Testis (tissue), 3 donors: ENCODE data around the gene TMEM151B. TPM values are rescaled to one million over a fixed set of nuclear protein-coding genes. Genes with fewer than 3 reads are reported as not detected.

Source experiments
- DNase-seq: peaks from one replicate; pipeline ENCODE4 v3.0.0-alpha.2; 2019
- H3K27ac ChIP-seq, 2 donors: fragments of 200-600 bp; sonication (generic); one replicate each; pipeline ENCODE4 v1.5.1; 2019
- H3K27me3 ChIP-seq: fragments of 200-600 bp; sonication (generic); one replicate; pipeline ENCODE4 v1.5.1; 2019
- H3K36me3 ChIP-seq: fragments of 200-600 bp; sonication (generic); one replicate; pipeline ENCODE4 v1.5.1; 2017; ENCODE audit warnings: low read depth; ENCODE audit errors: missing control alignments
- H3K4me1 ChIP-seq: fragments of 200-600 bp; sonication (generic); one replicate; pipeline ENCODE4 v1.5.1; 2019
- H3K4me3 ChIP-seq, 2 donors: fragments of 200-600 bp; sonication (generic); one replicate each; pipeline ENCODE4 v1.5.1; 2017 to 2019
- H3K9me3 ChIP-seq: fragments of 200-600 bp; sonication (generic); one replicate; pipeline ENCODE4 v1.5.1; 2017
- POLR2A ChIP-seq: fragments of 450-650 bp; IDR thresholded peaks from one replicate; pipeline ENCODE4 v1.6.1; 2017; ENCODE audit warnings: antibody characterized with exemption, mild to moderate bottlenecking, moderate library complexity
- WGBS, 2 donors: methylation state at CpG; one replicate each; pipeline ENCODE4 v1.1.5; 2018; 5-methylcytosine and 5-hydroxymethylcytosine counted together
- intact Hi-C: fragments of 100-400 bp; cut with DNase I; formaldehyde crosslinking; loops from one replicate; pipeline ENCODE4 v1.15.1; 2023; ENCODE audit warnings: low total_unique reads
- polyA plus RNA-seq: library from polyadenylated mRNA; stranded (reverse); fragments of 350-450 nt; fragmentation: Illumina TruSeq; extraction: RNeasy Lipid Tissue Mini Kit (QIAGEN cat#74804); gene quantifications from one replicate; pipeline ENCODE4 v1.2.3, GENCODE V29; 2014; ENCODE audit warnings: low read depth, low replicate concordance; ENCODE audit not compliant: insufficient read depth
- total RNA-seq, 2 donors: library from RNA; depleted of rRNA; stranded (reverse); fragments of >200 nt; gene quantifications; one replicate each; pipeline ENCODE4 v1.2.3, GENCODE V29; 2016
- TF ChIP-seq, protein P1 (sequence below), 3 experiments: fragments of 450-650 bp in 2 of 3; fragments of 200-600 bp in 1 of 3; sonication (generic) in 1 of 3; IDR thresholded peaks; one replicate each; pipeline ENCODE4 v1.5.1; 2016 to 2019; ENCODE audit warnings: antibody characterized with exemption in 3 of 3, mild to moderate bottlenecking in 2 of 3, moderate library complexity in 1 of 3

TMEM151B gene
- total and polyA plus RNA-seq, 3 donors from 2014 or later: 1.3 to 2.8 (median 1.6) TPM

DNA sequence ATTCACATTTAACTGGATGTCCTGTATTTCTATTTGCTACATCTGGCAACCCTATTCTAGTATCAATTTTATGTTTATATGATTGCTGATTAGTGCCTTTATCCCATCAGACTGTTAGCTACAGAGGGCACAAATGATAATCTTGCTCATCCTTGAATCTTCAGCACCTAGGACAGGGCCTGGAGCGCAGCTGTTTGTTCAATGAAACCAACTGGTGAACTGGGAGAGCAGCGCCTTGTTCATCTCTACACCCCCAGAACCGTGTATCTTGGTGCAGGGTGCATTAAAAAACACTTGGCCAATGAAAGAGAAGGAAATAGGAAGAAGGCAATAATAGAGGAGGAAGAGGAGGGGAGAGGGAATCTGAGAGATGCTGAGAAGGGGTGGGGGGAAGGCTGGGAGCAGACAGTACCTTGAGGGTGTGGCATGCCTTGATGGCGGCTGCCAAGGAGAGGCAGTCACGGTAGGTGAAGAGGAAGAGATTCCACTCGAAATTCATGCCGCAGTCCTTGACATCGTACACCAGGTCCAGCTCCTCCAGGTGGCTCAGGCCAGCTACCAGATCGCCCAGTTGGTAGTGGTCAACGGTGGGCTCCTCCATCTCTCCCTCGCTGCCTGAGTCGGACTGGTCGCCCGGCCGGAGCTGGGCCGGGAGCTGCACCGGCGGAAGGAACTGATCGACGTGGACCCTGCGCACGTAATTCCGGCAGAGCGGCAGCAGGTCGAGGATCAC lies 15.5 kb downstream of the TMEM151B start:
- TF ChIP-seq, protein P1, sequence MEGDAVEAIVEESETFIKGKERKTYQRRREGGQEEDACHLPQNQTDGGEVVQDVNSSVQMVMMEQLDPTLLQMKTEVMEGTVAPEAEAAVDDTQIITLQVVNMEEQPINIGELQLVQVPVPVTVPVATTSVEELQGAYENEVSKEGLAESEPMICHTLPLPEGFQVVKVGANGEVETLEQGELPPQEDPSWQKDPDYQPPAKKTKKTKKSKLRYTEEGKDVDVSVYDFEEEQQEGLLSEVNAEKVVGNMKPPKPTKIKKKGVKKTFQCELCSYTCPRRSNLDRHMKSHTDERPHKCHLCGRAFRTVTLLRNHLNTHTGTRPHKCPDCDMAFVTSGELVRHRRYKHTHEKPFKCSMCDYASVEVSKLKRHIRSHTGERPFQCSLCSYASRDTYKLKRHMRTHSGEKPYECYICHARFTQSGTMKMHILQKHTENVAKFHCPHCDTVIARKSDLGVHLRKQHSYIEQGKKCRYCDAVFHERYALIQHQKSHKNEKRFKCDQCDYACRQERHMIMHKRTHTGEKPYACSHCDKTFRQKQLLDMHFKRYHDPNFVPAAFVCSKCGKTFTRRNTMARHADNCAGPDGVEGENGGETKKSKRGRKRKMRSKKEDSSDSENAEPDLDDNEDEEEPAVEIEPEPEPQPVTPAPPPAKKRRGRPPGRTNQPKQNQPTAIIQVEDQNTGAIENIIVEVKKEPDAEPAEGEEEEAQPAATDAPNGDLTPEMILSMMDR (IDR thresholded peaks at IDR 0.05): no peak
- TF ChIP-seq POLR2A: no peak
- H3K27me3 ChIP-seq: no peaks in the 10 kb centered on the region
- intact Hi-C loops: no loop called here
- WGBS, 2 donors: 43 to 72% methylated on average over 5 to 25 of the region's 25 CpGs
- H3K4me3 ChIP-seq: peak overlapping the region in 1 of 2 donors; percentile 11
- H3K36me3 ChIP-seq: no peaks in the 10 kb centered on the region
- no peaks in the 10 kb centered on the region for H3K9me3 ChIP-seq
- no peak for DNase-seq
- no peak overlapping the region for H3K27ac ChIP-seq
- H3K4me1 ChIP-seq: no peaks in the 10 kb centered on the region

DNA sequence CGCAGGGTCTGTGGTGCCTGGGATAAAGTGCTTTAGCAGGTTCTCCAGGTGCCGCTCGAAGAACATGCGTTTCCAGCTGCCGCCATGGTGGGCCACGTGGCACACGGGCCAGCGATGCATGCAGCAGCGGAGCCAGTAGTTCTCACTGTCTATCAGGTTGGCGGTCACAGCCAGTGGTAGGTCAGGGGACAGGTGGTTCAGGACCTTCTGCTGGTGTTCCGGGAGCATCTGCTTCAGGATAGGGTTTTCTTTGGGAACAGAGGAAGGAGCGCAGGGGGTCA lies 16.0 kb downstream of the TMEM151B start:
- no peaks in the 10 kb centered on the region for H3K36me3 ChIP-seq
- no peak overlapping the region for H3K27ac ChIP-seq
- no peaks in the 10 kb centered on the region for H3K27me3 ChIP-seq
- peak overlapping the region in 1 of 2 donors; percentile 11 for H3K4me3 ChIP-seq
- H3K9me3 ChIP-seq: no peaks in the 10 kb centered on the region
- H3K4me1 ChIP-seq: no peaks in the 10 kb centered on the region
- WGBS, 2 donors: 65% methylated on average over 9 to 12 of the region's 12 CpGs
- intact Hi-C loops: no loop called here
- TF ChIP-seq, protein P1 (IDR thresholded peaks at IDR 0.05): no peak
- no peak for TF ChIP-seq POLR2A
- DNase-seq: no peak

DNA sequence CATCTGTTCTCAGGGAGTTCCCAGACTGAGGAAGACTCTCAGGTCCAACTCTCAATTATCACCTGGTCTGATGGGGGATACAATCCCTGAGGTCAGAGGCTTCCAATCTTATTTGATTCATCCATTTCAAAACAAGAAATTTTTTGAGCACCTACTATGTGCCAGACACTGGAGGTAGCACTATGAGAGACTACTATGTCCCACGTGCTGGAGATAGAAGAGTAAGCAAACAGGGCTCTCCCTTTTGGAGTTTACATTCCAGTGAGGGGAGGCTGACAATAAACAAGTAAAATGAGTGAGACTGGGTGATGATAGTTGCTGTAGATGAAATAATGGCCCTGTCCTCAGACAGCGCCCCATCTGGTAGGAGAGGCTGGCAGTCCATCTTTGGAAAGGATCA lies 16.5 kb downstream of the TMEM151B start:
- WGBS, 2 donors: 59 to 67% methylated on average over 2 of the region's 2 CpGs
- intact Hi-C loops: no loop called here

DNA sequence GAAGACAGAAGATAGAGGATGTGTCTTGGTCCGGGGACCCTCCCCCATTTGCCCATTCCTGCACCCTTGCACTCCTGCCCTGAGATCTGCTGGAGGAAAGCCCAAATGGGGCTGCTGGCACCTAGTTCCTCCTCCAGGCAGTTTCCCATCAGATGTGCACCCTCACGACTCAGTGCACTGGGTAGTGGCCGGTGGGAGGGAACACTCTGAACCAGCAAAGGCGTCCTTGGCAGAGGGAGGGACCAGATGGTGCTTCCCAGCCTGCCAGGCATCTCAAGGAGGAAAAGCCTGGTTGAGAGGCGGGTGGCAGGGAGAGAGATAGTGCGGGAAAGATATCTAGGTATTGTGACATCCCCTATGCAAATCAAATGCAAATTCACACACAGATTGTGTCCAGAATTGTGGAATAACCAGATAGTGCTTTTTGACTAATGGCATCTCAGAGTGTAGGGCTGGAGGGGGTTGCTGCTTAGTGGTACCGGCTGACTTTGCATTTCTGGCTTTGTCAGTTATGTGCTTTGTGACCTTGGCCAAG lies 19.5 kb downstream of the TMEM151B start:
- peak; percentile 33 for DNase-seq
- intact Hi-C loops: no loop called here
- no peaks in the 10 kb centered on the region for H3K27me3 ChIP-seq
- H3K36me3 ChIP-seq: no peaks in the 10 kb centered on the region
- no peaks in the 10 kb centered on the region for H3K4me1 ChIP-seq
- TF ChIP-seq POLR2A: no peak
- TF ChIP-seq, protein P1 (IDR thresholded peaks at IDR 0.05): no peak
- no peak overlapping the region for H3K27ac ChIP-seq
- no peak overlapping the region for H3K4me3 ChIP-seq
- H3K9me3 ChIP-seq: no peaks in the 10 kb centered on the region
- 48 to 52% methylated on average over 5 to 7 of the region's 7 CpGs for WGBS, 2 donors

More for the DNA sequence above, 16.5 kb downstream of the TMEM151B start:
- no peaks in the 10 kb centered on the region for H3K9me3 ChIP-seq
- TF ChIP-seq POLR2A: no peak
- TF ChIP-seq, protein P1 (IDR thresholded peaks at IDR 0.05): no peak
- no peak overlapping the region for H3K27ac ChIP-seq
- no peaks in the 10 kb centered on the region for H3K27me3 ChIP-seq
- no peaks in the 10 kb centered on the region for H3K36me3 ChIP-seq
- no peaks in the 10 kb centered on the region for H3K4me1 ChIP-seq
- no peak overlapping the region for H3K4me3 ChIP-seq
- no peak for DNase-seq

DNA sequence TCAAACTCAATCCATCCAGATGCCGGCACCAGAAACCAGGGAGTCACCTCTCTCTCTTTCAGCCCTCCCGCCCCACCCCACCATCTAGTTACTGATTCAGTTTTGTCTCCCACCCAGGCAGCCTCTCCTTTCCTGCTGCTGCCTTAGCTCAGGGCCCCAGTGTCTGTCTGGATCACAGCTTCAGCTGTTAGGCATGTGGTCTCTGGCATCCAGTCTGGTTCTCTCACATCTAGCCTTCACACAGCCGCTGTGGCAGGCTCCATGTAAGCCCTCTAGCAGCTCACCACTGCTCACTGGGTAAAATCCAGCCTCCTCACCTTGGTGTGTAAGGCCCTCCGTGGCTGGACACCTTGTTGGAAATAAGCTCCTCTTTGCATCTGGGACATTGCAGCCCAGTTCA lies 21.6 kb downstream of the TMEM151B start:
- no peak for TF ChIP-seq POLR2A
- TF ChIP-seq, protein P1 (IDR thresholded peaks at IDR 0.05): no peak
- Histone ChIP-seq H3K4me3 (no peak overlapping the region), H3K27ac (no peak overlapping the region), H3K36me3 (no peaks in the 10 kb centered on the region), H3K4me1 (peaks cover under 1% of the 10 kb centered on the region), H3K27me3 (no peaks in the 10 kb centered on the region), H3K9me3 (no peaks in the 10 kb centered on the region)
- DNase-seq: no peak
- 75 to 86% methylated on average over 4 of the region's 4 CpGs for WGBS, 2 donors
- intact Hi-C loops: no loop called here
